Naive thymus-derived CD4-positive, alpha-beta T cell (primary cell): ENCODE results near the gene SPSB3. TPM values are rescaled to one million over a fixed set of nuclear protein-coding genes. Genes with fewer than 3 reads are reported as not detected.

ENCODE experiments used
- ATAC-seq: fragments of 150-1000 bp; cut with Tn5 transposase; 2 replicates; pipeline ENCODE4 v1.10.0; 2021; ENCODE audit warnings: mild to moderate bottlenecking, moderate library complexity
- CTCF ChIA-PET: fragments of 350-600 bp; sonication (Branson Sonifier 250); formaldehyde crosslinking; loops from one replicate; lab custom pipeline; 2021; ENCODE audit warnings: antibody characterized with exemption; lab: Charles Lee
- POLR2A ChIA-PET: fragments of 350-600 bp; sonication (Branson Sonifier 250); formaldehyde crosslinking; loops from one replicate; lab custom pipeline; 2021; ENCODE audit warnings: antibody characterized with exemption, inconsistent platforms; lab: Charles Lee
- DNase-seq, 9 donors: peaks; one replicate each; pipeline versions ENCODE4 v3.0.0 to v3.0.0-alpha.2; 2020 to 2022; ENCODE audit warnings: mixed read lengths in 1 of 9
- H3K27ac ChIP-seq: one replicate; pipeline ENCODE4 v1.7.0; 2013; ENCODE audit warnings: mild to moderate bottlenecking, low read depth, low read length, moderate library complexity
- H3K27me3 ChIP-seq, 2 donors: one replicate each; pipeline ENCODE4 v1.7.0; 2013; ENCODE audit warnings: low read length in 2 of 2, mild to moderate bottlenecking in 2 of 2, moderate library complexity in 2 of 2; ENCODE audit not compliant: control insufficient read depth in 2 of 2, insufficient read depth in 2 of 2
- H3K36me3 ChIP-seq, 3 experiments: 1 replicate in 2 of 3; 2 replicates in 1 of 3; pipeline ENCODE4 v1.7.0; 2013; ENCODE audit warnings: low read length in 3 of 3, mild to moderate bottlenecking in 3 of 3, moderate library complexity in 1 of 3; ENCODE audit not compliant: insufficient read depth in 3 of 3, control insufficient read depth in 2 of 3
- H3K4me1 ChIP-seq, 2 donors: one replicate each; pipeline ENCODE4 v1.7.0; 2013; ENCODE audit warnings: low read length in 2 of 2, mild to moderate bottlenecking in 2 of 2, moderate library complexity in 1 of 2; ENCODE audit not compliant: control insufficient read depth in 2 of 2, insufficient read depth in 2 of 2
- H3K4me3 ChIP-seq: 2 replicates; pipeline ENCODE4 v1.7.0; 2013; ENCODE audit warnings: mild to moderate bottlenecking, low read length
- H3K9me3 ChIP-seq, 3 experiments: 1 replicate in 2 of 3; 2 replicates in 1 of 3; pipeline ENCODE4 v1.7.0; 2013; ENCODE audit warnings: low read length in 3 of 3; ENCODE audit not compliant: control insufficient read depth in 2 of 3
- H3K27ac Mint-ChIP-seq, 9 donors: one replicate each; pipeline ENCODE4 v1.8.0; 2020 to 2022; ENCODE audit warnings: mixed read lengths in 9 of 9, mild to moderate bottlenecking in 8 of 9, moderate library complexity in 5 of 9, inconsistent platforms in 2 of 9
- H3K27me3 Mint-ChIP-seq, 5 donors: one replicate each; pipeline ENCODE4 v1.8.0; 2021 to 2022; ENCODE audit warnings: mixed read lengths in 5 of 5, mild to moderate bottlenecking in 1 of 5
- H3K36me3 Mint-ChIP-seq, 5 donors: one replicate each; pipeline ENCODE4 v1.8.0; 2020 to 2022; ENCODE audit warnings: mixed read lengths in 5 of 5, mild to moderate bottlenecking in 3 of 5, inconsistent platforms in 1 of 5
- H3K4me1 Mint-ChIP-seq, 7 donors: one replicate each; pipeline ENCODE4 v1.8.0; 2020 to 2022; ENCODE audit warnings: mixed read lengths in 7 of 7, mild to moderate bottlenecking in 3 of 7, inconsistent platforms in 1 of 7
- H3K4me3 Mint-ChIP-seq, 10 donors: one replicate each; pipeline ENCODE4 v1.8.0; 2020 to 2022; ENCODE audit warnings: mild to moderate bottlenecking in 10 of 10, mixed read lengths in 10 of 10, moderate library complexity in 6 of 10, inconsistent platforms in 2 of 10
- H3K9me3 Mint-ChIP-seq, 11 donors: one replicate each; pipeline ENCODE4 v1.8.0; 2020 to 2022; ENCODE audit warnings: mixed read lengths in 11 of 11, mild to moderate bottlenecking in 4 of 11, inconsistent platforms in 1 of 11, moderate library complexity in 1 of 11
- intact Hi-C, 2 donors: fragments of 100-400 bp; cut with micrococcal nuclease; formaldehyde crosslinking; loops; one replicate each; pipeline ENCODE4 v1.15.1; 2023
- polyA plus RNA-seq, 2 donors: library from polyadenylated mRNA; unstranded; fragments of 300-500 nt; fragmentation: Illumina TruSeq; gene quantifications; one replicate each; pipeline ENCODE4 v1.2.3, GENCODE V29; 2021
- total RNA-seq, 6 experiments: library from RNA in 5 of 6; stranded (reverse) in 5 of 6; gene quantifications; 1 replicate in 5 of 6; 2 replicates in 1 of 6; pipeline ENCODE4 v1.2.3 and lab custom pipeline; 2021 to 2026

Gene SPSB3
- total and polyA plus RNA-seq, 7 experiments from 2014 or later, result 38.2 to 127 (median 67.0) TPM

DNA sequence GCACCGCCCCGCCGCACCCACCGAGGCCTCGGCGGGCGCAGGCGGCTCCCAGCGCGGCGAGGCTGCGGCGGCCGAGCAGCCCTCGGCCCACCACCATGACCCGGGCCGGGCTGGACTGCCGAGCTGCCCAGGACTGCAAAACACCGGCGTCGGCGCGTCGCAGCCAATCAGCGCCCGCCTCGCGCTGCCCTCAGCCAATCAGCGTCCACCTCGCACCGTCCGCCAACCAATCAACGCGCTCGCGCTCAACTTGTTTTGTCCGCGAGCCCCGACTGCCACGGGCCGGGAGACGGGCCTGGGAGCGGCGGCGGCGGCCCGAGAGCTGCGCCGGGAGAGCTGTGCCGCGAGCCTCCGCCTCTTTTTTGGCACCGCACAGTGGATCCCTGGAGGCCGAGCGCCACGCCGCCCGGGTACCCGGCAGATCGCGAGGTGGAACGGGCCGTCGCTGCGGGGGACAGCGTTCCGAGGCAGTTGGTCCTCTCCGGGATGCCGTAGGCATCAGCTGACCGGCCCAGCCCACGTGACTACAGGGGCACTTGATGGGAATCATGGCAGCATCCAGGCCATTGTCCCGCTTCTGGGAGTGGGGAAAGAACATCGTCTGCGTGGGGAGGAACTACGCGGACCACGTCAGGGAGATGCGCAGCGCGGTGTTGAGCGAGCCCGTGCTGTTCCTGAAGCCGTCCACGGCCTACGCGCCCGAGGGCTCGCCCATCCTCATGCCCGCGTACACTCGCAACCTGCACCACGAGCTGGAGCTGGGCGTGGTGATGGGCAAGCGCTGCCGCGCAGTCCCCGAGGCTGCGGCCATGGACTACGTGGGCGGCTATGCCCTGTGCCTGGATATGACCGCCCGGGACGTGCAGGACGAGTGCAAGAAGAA lies 44.6 kb upstream of the SPSB3 start, which contains the start of the genes FAHD1 and HAGH:
TSS of gene FAHD1 (plus strand) at position 516 of the 883 bp plus-strand sequence. CDS start at position 549, 33 bp downstream.
TSS of gene HAGH (minus strand) at position 135 of the 883 bp plus-strand sequence. CDS start at position 97, 38 bp downstream.
- CTCF ChIA-PET, result interaction anchor here (0.5 to 1.0 kb wide), 3 partner anchors 44 to 220 kb away, joined by 3 read pairs; partner anchors contain the start of genes NUBP2 and SPSB3
- Mint-ChIP-seq H3K9me3 (peaks cover 0 to 2% (median 0%) of the 10 kb centered on the region in 11 donors), H3K27ac (peak within 1 kb of the TSS; percentile 85 to 94 (median 91)), H3K4me3 (peak within 1 kb of the TSS; percentile 82 to 98 (median 93)), H3K27me3 (no peaks in the 10 kb centered on the region), H3K4me1 (peaks cover 21 to 62% (median 44%) of the 10 kb centered on the region in 7 donors), H3K36me3 (peaks cover 0 to 11% (median 0%) of the 10 kb centered on the region in 5 donors)
- POLR2A ChIA-PET, result interaction anchor here (0.5 to 3.6 kb wide), 15 partner anchors 11 to 823 kb away, joined by 3 to 33 read pairs (median 4); partner anchors contain the start of genes EME2, JPT2, MAPK8IP3 and MRPS34
- H3K27ac ChIP-seq, result peak within 1 kb of the TSS; percentile 78
- DNase-seq (peak; percentile 83 to 98 (median 92)), ATAC-seq (peak; percentile 91)
- no peaks in the 10 kb centered on the region for H3K9me3 ChIP-seq
- H3K4me3 ChIP-seq, result peak within 1 kb of the TSS; percentile 99
- H3K27me3 ChIP-seq, result no peaks in the 10 kb centered on the region
- peaks cover 3 to 20% (median 5%) of the 10 kb centered on the region in 3 experiments for H3K36me3 ChIP-seq
- intact Hi-C loops, result loop anchor here (1.0 to 5.0 kb wide), 12 partner anchors 15 to 518 kb away; partner anchors contain the start of genes MRPS34 (in 2 of the 2), NUBP2 (in 2 of the 2), SPSB3 (in 2 of the 2) and CRAMP1 (in 1 of the 2)
- H3K4me1 ChIP-seq, result peaks cover 19 to 26% of the 10 kb centered on the region in 2 donors

DNA sequence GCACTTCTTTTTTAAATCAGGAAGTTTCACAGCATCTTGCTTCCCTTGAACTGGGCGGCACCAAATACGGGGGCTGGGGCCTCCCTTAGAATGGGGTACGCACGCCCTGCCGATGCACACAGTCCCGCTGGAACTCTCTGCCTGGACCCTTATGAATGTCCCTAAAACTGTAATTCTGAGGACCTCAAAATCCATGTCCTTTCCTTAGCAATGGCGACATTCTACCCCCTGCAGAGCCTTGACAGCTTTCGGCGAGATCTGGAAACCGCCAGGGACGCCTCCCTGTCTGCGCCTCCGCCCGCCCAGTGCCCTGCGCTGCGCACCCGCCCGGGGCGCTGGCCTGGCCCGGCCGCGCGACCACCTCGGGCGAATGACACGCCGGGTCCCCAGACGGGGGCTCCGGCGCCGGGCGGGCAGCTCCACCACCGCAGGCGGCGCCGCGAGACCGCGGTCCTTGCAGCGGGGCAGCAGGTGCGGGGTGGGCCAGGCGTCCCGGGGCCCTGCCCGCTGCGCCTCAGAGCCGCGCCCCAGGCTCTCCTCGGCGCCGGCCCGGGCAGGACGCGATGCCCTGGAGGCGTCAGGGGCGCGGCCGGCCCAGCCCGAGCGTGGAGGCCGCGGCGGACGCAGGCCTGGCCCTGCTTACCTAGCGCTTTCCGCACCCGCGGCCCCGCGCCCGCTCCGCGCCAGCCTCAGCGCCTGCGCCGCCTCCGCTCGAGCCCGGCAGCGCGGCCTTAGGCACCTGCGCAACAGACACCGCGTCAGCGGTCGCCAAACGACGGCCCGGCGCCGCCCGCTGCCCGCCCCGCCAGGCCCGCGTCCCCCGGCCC lies 43.7 kb upstream of the SPSB3 start:
- DNase-seq, result peak in 5 of 9 donors; percentile 55 to 87 (median 65)
- ATAC-seq, result peak; percentile 78
- ChIA-PET CTCF (interaction anchor here (0.5 to 1.0 kb wide), 3 partner anchors 121 to 690 kb away, joined by 3 read pairs; no protein-coding TSS in a partner anchor), POLR2A (interaction anchor here (0.5 to 3.6 kb wide), 7 partner anchors 12 to 556 kb away, joined by 3 to 33 read pairs (median 5); partner anchors contain the start of genes EME2, MRPS34, NME3 and NUBP2)
- Histone ChIP-seq H3K4me1 (peaks cover 19 to 26% of the 10 kb centered on the region in 2 donors), H3K9me3 (no peaks in the 10 kb centered on the region), H3K36me3 (peaks cover 3 to 29% (median 7%) of the 10 kb centered on the region in 3 experiments), H3K27me3 (no peaks in the 10 kb centered on the region), H3K27ac (peak overlapping the region; percentile 78), H3K4me3 (peak overlapping the region; percentile 69)
- Mint-ChIP-seq H3K27me3 (no peaks in the 10 kb centered on the region), H3K4me1 (peaks cover 21 to 60% (median 44%) of the 10 kb centered on the region in 7 donors), H3K27ac (peak overlapping the region; percentile 80 to 93 (median 91)), H3K36me3 (peaks cover 0 to 7% (median 0%) of the 10 kb centered on the region in 5 donors), H3K9me3 (peaks cover 0 to 2% (median 0%) of the 10 kb centered on the region in 11 donors), H3K4me3 (peak overlapping the region; percentile 82 to 92 (median 88))
- intact Hi-C loops, result loop anchor here (1.0 to 5.0 kb wide), 11 partner anchors 14 to 517 kb away; partner anchors contain the start of genes MRPS34 (in 2 of the 2), NUBP2 (in 2 of the 2), SPSB3 (in 2 of the 2) and CRAMP1 (in 1 of the 2)

DNA sequence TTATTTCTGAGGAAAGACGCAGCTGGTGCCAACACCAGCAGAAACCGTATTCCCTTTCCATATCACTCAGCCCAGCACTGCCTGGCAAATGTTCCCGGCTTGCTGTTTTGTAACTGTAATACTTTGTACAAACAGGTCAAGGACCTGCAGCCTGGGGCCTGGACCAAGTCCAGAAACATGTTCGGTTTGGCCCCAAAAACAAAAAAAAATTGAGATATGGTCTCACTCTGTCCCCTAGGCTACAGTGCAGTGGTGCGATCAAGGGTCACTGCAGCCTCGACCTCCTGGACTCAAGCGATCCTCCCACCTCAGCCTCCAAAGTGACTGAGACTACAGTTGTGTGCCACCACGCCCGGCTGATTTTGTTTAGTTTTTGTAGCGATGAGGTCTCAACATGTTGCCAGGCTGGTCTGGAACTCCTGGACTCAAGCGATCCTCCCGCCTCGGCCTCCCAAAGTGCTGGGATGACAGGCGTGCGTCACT lies 43.1 kb upstream of the SPSB3 start:
- H3K36me3 ChIP-seq, result peaks cover 3 to 35% (median 7%) of the 10 kb centered on the region in 3 experiments
- H3K4me3 ChIP-seq, result peak overlapping the region; percentile 69
- no peaks in the 10 kb centered on the region for H3K9me3 ChIP-seq
- Mint-ChIP-seq H3K4me3 (peak overlapping the region; percentile 82 to 90 (median 86)), H3K27me3 (no peaks in the 10 kb centered on the region), H3K4me1 (peaks cover 21 to 55% (median 39%) of the 10 kb centered on the region in 7 donors), H3K9me3 (peaks cover 0 to 2% (median 0%) of the 10 kb centered on the region in 11 donors), H3K27ac (peak overlapping the region; percentile 77 to 93 (median 91)), H3K36me3 (peaks cover 0 to 4% (median 0%) of the 10 kb centered on the region in 5 donors)
- H3K27me3 ChIP-seq, result no peaks in the 10 kb centered on the region
- peaks cover 19 to 26% of the 10 kb centered on the region in 2 donors for H3K4me1 ChIP-seq
- DNase-seq (no peak), ATAC-seq (no peak)
- H3K27ac ChIP-seq, result peak overlapping the region; percentile 78
- ChIA-PET POLR2A (interaction anchor here (0.5 to 3.6 kb wide), 3 partner anchors 8 to 51 kb away, joined by 3 to 33 read pairs (median 5); partner anchors contain the start of genes NUBP2 and SPSB3), CTCF (interaction anchor here (0.5 kb wide), 1 partner anchor 690 kb away, joined by 3 read pairs; no protein-coding TSS in a partner anchor)
- intact Hi-C loops, result loop anchor here in 1 of 2 donors (5.0 kb wide), 1 partner anchor 118 kb away; the partner anchor contains the start of gene MAPK8IP3

DNA sequence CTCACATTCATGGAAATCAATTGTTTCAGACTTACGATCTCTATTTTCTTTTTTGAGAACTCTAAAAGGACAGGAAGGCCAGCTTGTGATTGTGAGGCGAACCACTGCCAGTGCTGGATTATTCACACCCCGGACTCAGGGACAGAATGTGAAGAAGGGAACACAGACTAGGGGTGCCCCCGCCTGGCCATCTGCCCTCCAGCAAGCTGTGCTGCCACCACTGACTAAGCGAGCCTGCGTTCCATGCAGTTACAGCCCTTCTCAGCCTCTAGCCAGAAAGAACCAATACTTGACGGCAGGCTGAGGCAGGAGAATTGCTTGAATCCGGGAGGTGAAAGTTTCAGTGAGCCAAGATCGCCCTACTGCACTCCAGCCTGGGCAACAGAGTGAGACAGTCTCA lies 41.5 kb upstream of the SPSB3 start:
- peaks cover 3 to 51% (median 12%) of the 10 kb centered on the region in 3 experiments for H3K36me3 ChIP-seq
- ATAC-seq (no peak), DNase-seq (no peak)
- no peak overlapping the region for H3K4me3 ChIP-seq
- Mint-ChIP-seq H3K4me3 (peak overlapping the region in 9 of 10 donors; percentile 35 to 90 (median 49)), H3K4me1 (peaks cover 17 to 40% (median 30%) of the 10 kb centered on the region in 7 donors), H3K36me3 (peaks cover 0 to 8% (median 0%) of the 10 kb centered on the region in 5 donors), H3K27ac (peak overlapping the region in 6 of 9 donors; percentile 5 to 91 (median 52)), H3K27me3 (no peaks in the 10 kb centered on the region), H3K9me3 (peaks cover 0 to 2% (median 0%) of the 10 kb centered on the region in 11 donors)
- no peaks in the 10 kb centered on the region for H3K27me3 ChIP-seq
- H3K9me3 ChIP-seq, result no peaks in the 10 kb centered on the region
- CTCF ChIA-PET, result no interaction called here
- POLR2A ChIA-PET, result interaction anchor here (1.3 kb wide), 1 partner anchor 51 kb away, joined by 5 read pairs; the partner anchor contains the start of genes EME2 and MRPS34
- intact Hi-C loops, result no loop called here
- peak overlapping the region; percentile 26 for H3K27ac ChIP-seq
- H3K4me1 ChIP-seq, result peaks cover 19 to 26% of the 10 kb centered on the region in 2 donors

DNA sequence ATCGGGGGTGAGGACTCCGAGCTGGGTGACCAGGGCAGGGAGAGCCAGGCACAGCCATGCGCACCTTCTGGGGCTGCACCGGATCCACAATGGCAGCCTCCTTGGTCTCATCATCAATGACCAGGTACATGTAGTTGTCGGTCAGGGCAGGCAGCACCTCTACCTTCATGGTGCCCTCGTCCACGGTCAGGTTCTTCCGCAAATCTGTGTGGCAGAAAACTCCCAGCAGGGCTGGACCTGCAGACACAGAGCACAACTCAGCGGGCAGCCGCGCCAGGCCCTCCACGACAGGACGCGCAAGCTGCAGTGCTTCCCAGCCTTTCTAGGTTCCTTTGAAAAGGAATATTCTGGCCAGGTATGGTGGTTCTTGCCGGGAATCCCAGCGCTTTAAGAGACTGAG lies 40.4 kb upstream of the SPSB3 start:
- POLR2A ChIA-PET, result no interaction called here
- Mint-ChIP-seq H3K27me3 (no peaks in the 10 kb centered on the region), H3K9me3 (peaks cover 0 to 2% (median 0%) of the 10 kb centered on the region in 11 donors), H3K36me3 (peaks cover 0 to 8% (median 0%) of the 10 kb centered on the region in 5 donors), H3K4me3 (no peak overlapping the region), H3K27ac (no peak overlapping the region), H3K4me1 (peaks cover 15 to 32% (median 26%) of the 10 kb centered on the region in 7 donors)
- no peaks in the 10 kb centered on the region for H3K9me3 ChIP-seq
- peaks cover 3 to 61% (median 12%) of the 10 kb centered on the region in 3 experiments for H3K36me3 ChIP-seq
- no peak overlapping the region for H3K27ac ChIP-seq
- intact Hi-C loops, result no loop called here
- peaks cover 18 to 25% of the 10 kb centered on the region in 2 donors for H3K4me1 ChIP-seq
- DNase-seq (no peak), ATAC-seq (no peak)
- H3K27me3 ChIP-seq, result no peaks in the 10 kb centered on the region
- no peak overlapping the region for H3K4me3 ChIP-seq
- CTCF ChIA-PET, result no interaction called here
